ENCODE results near the gene TMEM273. TPM values are rescaled to one million over a fixed set of nuclear protein-coding genes. Genes with fewer than 3 reads are reported as not detected.

Gene TMEM273
- total RNA-seq, 1 experiment from 2014 or later: 0.09 TPM

DNA sequence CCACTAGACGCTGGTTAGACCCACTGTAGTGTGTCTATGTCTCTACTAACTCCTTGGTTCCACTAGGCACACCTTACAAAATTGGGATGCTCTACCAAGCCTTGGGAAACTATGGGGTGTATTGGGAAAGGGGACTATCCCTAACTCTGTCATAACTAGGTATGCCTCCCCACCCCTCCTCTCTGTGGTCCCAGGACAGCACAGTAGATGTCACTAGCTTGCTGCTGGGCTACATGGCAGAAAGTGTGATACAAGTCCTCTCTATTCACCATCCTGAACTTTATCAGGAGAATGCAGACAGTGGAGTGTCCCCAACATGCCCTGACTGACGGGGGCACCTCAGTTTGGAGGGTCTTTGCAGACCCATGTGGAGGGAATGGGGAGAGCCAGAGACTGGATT, 30.3 kb upstream of the TMEM273 start (continued):
- TF ChIP-seq ATF6 (CRISPR knock-in tag; IDR thresholded peaks at IDR 0.05): no peak
- TF ChIP-seq, protein P1, sequence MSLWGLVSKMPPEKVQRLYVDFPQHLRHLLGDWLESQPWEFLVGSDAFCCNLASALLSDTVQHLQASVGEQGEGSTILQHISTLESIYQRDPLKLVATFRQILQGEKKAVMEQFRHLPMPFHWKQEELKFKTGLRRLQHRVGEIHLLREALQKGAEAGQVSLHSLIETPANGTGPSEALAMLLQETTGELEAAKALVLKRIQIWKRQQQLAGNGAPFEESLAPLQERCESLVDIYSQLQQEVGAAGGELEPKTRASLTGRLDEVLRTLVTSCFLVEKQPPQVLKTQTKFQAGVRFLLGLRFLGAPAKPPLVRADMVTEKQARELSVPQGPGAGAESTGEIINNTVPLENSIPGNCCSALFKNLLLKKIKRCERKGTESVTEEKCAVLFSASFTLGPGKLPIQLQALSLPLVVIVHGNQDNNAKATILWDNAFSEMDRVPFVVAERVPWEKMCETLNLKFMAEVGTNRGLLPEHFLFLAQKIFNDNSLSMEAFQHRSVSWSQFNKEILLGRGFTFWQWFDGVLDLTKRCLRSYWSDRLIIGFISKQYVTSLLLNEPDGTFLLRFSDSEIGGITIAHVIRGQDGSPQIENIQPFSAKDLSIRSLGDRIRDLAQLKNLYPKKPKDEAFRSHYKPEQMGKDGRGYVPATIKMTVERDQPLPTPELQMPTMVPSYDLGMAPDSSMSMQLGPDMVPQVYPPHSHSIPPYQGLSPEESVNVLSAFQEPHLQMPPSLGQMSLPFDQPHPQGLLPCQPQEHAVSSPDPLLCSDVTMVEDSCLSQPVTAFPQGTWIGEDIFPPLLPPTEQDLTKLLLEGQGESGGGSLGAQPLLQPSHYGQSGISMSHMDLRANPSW (CRISPR knock-in tag; conservative IDR thresholded peaks at IDR 0.05; ENCODE audit: low read depth): no peak
- no peak for TF ChIP-seq KAT7 (CRISPR knock-in tag; IDR thresholded peaks at IDR 0.05; ENCODE audit: borderline replicate concordance)
- TF ChIP-seq, protein P2, sequence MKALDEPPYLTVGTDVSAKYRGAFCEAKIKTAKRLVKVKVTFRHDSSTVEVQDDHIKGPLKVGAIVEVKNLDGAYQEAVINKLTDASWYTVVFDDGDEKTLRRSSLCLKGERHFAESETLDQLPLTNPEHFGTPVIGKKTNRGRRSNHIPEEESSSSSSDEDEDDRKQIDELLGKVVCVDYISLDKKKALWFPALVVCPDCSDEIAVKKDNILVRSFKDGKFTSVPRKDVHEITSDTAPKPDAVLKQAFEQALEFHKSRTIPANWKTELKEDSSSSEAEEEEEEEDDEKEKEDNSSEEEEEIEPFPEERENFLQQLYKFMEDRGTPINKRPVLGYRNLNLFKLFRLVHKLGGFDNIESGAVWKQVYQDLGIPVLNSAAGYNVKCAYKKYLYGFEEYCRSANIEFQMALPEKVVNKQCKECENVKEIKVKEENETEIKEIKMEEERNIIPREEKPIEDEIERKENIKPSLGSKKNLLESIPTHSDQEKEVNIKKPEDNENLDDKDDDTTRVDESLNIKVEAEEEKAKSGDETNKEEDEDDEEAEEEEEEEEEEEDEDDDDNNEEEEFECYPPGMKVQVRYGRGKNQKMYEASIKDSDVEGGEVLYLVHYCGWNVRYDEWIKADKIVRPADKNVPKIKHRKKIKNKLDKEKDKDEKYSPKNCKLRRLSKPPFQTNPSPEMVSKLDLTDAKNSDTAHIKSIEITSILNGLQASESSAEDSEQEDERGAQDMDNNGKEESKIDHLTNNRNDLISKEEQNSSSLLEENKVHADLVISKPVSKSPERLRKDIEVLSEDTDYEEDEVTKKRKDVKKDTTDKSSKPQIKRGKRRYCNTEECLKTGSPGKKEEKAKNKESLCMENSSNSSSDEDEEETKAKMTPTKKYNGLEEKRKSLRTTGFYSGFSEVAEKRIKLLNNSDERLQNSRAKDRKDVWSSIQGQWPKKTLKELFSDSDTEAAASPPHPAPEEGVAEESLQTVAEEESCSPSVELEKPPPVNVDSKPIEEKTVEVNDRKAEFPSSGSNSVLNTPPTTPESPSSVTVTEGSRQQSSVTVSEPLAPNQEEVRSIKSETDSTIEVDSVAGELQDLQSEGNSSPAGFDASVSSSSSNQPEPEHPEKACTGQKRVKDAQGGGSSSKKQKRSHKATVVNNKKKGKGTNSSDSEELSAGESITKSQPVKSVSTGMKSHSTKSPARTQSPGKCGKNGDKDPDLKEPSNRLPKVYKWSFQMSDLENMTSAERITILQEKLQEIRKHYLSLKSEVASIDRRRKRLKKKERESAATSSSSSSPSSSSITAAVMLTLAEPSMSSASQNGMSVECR (CRISPR knock-in tag; IDR thresholded peaks at IDR 0.05; ENCODE audit: borderline replicate concordance): no peak

DNA sequence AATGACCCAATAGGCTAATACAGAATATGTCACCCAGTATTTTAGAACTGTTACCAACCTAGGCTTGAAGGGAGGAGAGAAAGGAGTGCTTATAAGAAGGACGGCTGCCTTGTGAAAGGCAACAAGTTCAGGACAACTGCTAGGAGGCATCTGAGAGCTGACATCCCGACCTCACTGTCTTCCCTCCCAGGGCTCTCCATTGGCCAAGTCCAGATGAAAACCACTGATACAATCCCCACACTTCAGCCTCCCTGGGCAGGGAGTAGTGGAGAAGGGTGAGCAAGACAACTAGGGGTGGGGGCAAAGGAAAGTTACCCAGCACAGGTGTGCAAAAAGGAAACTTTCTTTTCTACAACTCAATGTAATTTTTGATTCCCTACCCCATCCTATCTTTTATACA, 29.5 kb upstream of the TMEM273 start:
- Mint-ChIP-seq H3K27me3 (ENCODE audit: low read depth) (peaks cover 3% of the 10 kb centered on the region), H3K27ac (no peak overlapping the region), H3K9me3 (peaks cover 17% of the 10 kb centered on the region), H3K4me3 (no peak overlapping the region), H3K36me3 (no peaks in the 10 kb centered on the region), H3K4me1 (peaks cover 5% of the 10 kb centered on the region)
- ChIA-PET POLR2A (no interaction called here), CTCF (interaction anchor here (0.6 kb wide), 1 partner anchor 302 kb away, joined by 4 read pairs; no protein-coding TSS in a partner anchor)
- TF ChIP-seq FOXP1 (CRISPR knock-in tag; IDR thresholded peaks at IDR 0.05; ENCODE audit: borderline replicate concordance) (no peak), HMGA2 (CRISPR knock-in tag; IDR thresholded peaks at IDR 0.05) (no peak), OVOL2 (CRISPR knock-in tag; IDR thresholded peaks at IDR 0.05; ENCODE audit: borderline replicate concordance) (no peak), ZNF416 (CRISPR knock-in tag; IDR thresholded peaks at IDR 0.05) (no peak), E2F1 (CRISPR knock-in tag; IDR thresholded peaks at IDR 0.05) (no peak), NR3C1 (CRISPR knock-in tag; conservative IDR thresholded peaks at IDR 0.05; ENCODE audit: low read depth) (no peak), CDX4 (CRISPR knock-in tag; IDR thresholded peaks at IDR 0.05; ENCODE audit: borderline replicate concordance) (no peak), ZBTB21 (CRISPR knock-in tag; IDR thresholded peaks at IDR 0.05; ENCODE audit: borderline replicate concordance) (no peak), NR2C2 (CRISPR knock-in tag; IDR thresholded peaks at IDR 0.05) (no peak)
- TF ChIP-seq, protein P3, sequence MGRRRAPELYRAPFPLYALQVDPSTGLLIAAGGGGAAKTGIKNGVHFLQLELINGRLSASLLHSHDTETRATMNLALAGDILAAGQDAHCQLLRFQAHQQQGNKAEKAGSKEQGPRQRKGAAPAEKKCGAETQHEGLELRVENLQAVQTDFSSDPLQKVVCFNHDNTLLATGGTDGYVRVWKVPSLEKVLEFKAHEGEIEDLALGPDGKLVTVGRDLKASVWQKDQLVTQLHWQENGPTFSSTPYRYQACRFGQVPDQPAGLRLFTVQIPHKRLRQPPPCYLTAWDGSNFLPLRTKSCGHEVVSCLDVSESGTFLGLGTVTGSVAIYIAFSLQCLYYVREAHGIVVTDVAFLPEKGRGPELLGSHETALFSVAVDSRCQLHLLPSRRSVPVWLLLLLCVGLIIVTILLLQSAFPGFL (CRISPR knock-in tag; IDR thresholded peaks at IDR 0.05; ENCODE audit: borderline replicate concordance): no peak
- TF ChIP-seq, protein P4, sequence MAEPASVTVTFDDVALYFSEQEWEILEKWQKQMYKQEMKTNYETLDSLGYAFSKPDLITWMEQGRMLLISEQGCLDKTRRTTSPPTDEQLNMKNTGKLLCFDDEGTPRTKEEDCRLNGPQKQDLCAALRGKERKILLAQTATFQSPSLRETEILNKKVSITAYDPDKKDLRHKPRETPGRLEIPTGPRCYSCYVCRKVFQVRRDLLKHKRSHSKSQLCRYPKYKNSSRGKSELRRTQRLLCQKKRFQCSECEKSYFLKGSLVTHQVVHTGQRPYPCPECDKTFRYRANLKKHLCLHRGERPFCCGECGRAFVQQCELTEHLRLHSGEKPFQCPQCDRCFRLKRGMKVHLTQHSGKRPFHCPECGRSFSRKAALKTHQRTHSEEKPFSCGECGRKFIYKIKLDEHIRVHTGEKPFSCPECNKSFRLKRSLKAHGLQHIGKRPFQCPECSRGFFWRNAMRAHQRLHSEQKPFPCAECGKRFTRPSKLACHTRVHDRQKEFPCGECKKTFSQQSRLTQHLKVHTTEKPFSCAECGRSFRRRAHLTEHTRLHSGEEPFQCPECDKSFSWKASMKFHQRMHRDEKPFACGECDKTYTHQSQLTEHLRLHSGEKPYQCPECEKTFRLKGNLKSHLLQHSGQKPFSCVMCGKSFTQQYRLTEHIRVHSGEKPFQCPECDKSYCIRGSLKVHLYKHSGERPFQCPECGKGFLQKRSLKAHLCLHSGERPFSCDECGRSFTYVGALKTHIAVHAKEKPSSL (CRISPR knock-in tag; conservative IDR thresholded peaks at IDR 0.05): no peak
- no peak for DNase-seq (ENCODE audit: low spot score)
- no peak for ATAC-seq
